ENCODE results near the gene TSHZ2.
"Not testable (repeated sequence)": the region's sequence is repeated elsewhere in the genome, so short reads cannot be mapped to it uniquely, and the experiment has no call there.

Gene TSHZ2

GRCh38 chr20:53463101-53463972 is 491.2 kb downstream of the TSHZ2 start:
- no peak for DNase-seq (ENCODE audit: low spot score)

DNA sequence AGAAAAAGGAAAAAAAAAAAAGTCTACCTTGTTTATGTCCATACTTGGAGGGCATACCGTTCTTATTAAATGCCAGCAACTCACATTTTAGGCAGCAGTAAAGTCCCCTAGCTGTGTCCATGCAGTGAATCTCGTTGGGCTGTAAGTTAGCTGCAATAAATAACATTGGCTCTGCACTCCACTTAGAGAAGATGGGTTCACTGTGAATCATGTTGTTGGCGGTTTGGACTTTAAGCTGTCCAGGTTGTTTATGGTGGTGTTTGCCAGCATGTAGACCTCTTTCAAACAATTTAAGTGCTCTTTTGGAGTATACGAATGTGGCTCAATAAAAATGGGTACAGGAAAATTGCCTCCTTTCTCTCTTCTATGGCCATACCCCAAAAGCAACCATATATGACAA is 494.1 kb downstream of the TSHZ2 start:
- no peak for DNase-seq (ENCODE audit: low spot score)

GRCh38 chr20:53468587-53468986 is 496.4 kb downstream of the TSHZ2 start:
- no peak for DNase-seq (ENCODE audit: low spot score)

DNA sequence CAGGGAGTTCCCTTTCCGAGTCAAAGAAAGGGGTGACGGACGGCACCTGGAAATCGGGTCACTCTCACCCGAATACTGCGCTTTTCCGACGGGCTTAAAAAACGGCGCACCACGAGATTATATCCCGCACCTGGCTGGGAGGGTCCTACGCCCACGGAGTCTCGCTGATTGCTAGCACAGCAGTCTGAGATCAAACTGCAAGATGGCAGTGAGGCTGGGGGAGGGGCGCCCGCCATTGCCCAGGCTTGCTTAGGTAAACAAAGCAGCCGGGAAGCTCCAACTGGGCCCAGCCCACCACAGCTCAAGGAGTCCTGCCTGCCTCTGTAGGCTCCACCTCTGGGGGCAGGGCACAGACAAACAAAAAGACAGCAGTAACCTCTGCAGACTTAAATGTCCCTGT is 500.7 kb downstream of the TSHZ2 start:
- not testable (repeated sequence) for DNase-seq (ENCODE audit: low spot score)

DNA sequence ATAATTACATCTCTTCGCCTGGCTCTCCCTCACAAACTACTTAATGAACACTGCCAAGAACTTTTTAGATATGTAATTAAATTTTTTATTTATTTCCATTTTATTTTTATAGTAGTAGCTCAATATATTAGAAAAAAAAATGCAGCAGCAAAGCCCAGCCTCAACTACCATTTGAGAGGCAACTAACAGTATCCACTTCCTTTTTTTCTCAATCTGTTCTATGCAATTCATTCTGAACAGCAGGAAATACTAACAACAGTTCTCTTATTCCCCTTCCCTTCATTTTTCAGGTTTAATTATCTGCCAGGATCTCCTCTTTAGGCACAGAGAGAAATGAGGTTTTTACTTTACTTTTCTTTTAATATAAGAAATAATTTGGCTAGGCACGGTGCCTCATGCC is 508.8 kb downstream of the TSHZ2 start:
- DNase-seq (ENCODE audit: low spot score) = no peak

- no peak for DNase-seq (ENCODE audit: low spot score)
These were observed 515.5 kb downstream of the TSHZ2 start for GRCh38 chr20:53487461-53488200.

GRCh38 chr20:53488775-53489272 is 516.7 kb downstream of the TSHZ2 start:
- no peak for DNase-seq (ENCODE audit: low spot score)

DNA sequence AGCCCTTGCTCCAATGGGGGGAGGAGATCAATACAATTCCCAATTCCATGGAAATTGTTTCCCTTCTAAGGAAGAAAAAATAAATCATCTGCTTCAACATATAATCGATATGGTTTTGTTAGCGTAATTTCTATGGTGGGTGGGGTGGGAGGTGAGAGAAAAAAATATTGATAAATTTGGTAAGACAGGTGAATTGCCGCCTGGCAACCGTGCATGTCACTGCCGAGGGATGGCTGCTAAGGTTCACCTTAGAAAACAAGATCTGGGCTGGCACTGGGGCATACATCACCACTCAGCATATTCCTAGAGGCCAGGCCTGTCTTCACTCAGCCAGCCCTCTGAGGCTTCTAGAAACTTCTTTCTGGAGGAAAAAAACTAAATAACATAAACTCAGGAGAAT is 517.4 kb downstream of the TSHZ2 start:
- no peak for DNase-seq (ENCODE audit: low spot score)

GRCh38 chr20:53490620-53491019 is 518.5 kb downstream of the TSHZ2 start:
- DNase-seq (ENCODE audit: low spot score) = no peak

- DNase-seq (ENCODE audit: low spot score) = no peak
These were observed 519.3 kb downstream of the TSHZ2 start for GRCh38 chr20:53491462-53491861.

GRCh38 chr20:53492212-53492611 is 520.1 kb downstream of the TSHZ2 start:
- no peak for DNase-seq (ENCODE audit: low spot score)

GRCh38 chr20:53493311-53493857 is 521.2 kb downstream of the TSHZ2 start:
- no peak for DNase-seq (ENCODE audit: low spot score)

GRCh38 chr20:53494753-53495152 is 522.6 kb downstream of the TSHZ2 start:
- DNase-seq (ENCODE audit: low spot score) = no peak

- no peak for DNase-seq (ENCODE audit: low spot score)
These were observed 523.4 kb downstream of the TSHZ2 start for GRCh38 chr20:53495398-53496092.

DNA sequence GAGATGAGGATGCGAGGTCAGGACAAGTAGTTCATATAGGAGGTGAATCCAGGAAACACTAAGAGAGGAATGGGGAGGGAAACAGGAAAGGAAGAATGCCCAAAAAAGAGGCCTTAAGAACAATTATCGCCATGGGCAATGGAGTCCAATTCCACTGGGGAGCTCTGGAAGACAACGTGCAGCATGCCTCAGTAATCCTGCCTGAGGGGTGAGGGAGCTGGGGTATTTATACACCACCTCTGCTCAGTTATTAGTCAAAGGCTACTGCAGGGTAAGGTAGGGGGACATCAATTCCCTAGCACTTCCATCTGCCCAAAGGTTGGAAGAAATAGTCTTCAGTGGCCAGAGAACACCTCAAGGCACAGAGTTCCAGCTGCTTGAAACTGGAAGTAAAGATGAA is 525.1 kb downstream of the TSHZ2 start:
- DNase-seq (ENCODE audit: low spot score) = no peak

DNA sequence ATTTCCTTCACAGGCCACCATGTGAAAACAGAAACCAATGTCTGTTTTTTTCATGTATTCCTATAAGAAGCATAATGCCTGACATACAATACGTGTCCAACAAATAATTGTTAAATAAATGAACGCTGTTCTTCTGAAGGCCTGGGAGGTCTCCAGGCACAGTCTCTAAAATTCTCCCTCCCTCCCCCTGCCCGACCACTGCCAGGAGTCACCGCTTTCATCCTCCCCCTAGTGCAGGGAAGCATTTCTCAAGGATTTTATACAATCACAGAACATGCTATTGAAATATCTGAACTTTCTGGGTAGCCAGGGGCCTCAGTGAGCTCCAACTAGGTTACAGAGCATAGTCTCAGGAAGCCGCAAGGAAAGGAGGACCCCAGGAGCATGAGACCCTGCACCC is 526.2 kb downstream of the TSHZ2 start:
- no peak for DNase-seq (ENCODE audit: low spot score)

- no peak for DNase-seq (ENCODE audit: low spot score)
These were observed 528.5 kb downstream of the TSHZ2 start for GRCh38 chr20:53500651-53501050.

DNA sequence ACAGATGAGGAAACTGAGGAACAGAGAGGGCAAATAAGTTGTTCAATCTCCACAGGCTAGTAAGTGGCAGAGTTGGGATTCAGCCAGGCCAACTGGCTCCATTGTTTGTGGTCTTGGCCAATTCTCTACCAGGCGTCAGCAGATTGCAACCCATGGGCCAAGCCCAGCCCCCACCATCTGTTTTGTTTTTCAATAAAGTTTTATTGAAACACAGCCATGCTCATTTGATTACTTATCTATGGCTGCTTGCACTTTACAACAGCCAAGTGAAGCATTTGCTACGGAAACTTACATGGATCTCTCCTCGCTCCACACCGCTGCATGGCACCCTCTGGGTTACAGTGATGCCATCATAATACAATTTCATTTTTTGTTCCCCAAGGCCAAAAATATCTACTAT is 530.7 kb downstream of the TSHZ2 start:
- no peak for DNase-seq (ENCODE audit: low spot score)

DNA sequence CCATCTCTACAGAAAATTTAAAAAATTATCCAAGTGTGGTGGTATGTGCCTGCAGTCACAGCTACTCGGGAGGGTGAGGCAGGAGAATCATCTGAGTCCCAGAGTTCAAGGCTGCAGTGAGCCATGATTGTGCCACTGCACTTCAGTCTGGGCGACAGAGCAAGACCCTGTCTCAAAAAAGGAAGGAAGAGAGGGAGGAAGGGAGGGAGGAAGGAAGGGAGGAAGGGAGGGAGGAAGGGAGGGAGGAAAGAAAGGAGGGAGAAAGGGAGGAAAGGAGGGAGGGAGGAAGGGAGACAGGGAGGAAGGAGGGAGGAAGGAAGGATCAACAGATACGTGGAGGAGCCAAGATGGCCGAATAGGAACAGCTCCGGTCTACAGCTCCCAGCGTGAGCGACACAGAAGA is 531.4 kb downstream of the TSHZ2 start:
- DNase-seq (ENCODE audit: low spot score) = no peak

DNA sequence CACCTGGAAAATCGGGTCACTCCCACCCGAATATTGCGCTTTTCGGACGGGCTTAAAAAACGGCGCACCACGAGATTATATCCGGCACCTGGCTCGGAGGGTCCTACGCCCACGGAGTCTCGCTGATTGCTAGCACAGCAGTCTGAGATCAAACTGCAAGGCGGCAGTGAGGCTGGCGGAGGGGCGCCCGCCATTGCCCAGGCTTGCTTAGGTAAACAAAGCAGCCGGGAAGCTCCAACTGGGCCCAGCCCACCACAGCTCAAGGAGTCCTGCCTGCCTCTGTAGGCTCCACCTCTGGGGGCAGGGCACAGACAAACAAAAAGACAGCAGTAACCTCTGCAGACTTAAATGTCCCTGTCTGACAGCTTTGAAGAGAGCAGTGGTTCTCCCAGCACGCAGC is 531.9 kb downstream of the TSHZ2 start:
- DNase-seq (ENCODE audit: low spot score) = not testable (repeated sequence)

- DNase-seq (ENCODE audit: low spot score) = no peak
These were observed 538.1 kb downstream of the TSHZ2 start for GRCh38 chr20:53510262-53510661.

GRCh38 chr20:53510704-53511103 is 538.5 kb downstream of the TSHZ2 start:
- DNase-seq (ENCODE audit: low spot score) = no peak

Measured in CD4-positive, alpha-beta T cell treated with Interleukin-6 at 100 ng/mL for 8 hours (primary cell).